ENCODE data around the gene MRPS6.

Gene MRPS6

DNA sequence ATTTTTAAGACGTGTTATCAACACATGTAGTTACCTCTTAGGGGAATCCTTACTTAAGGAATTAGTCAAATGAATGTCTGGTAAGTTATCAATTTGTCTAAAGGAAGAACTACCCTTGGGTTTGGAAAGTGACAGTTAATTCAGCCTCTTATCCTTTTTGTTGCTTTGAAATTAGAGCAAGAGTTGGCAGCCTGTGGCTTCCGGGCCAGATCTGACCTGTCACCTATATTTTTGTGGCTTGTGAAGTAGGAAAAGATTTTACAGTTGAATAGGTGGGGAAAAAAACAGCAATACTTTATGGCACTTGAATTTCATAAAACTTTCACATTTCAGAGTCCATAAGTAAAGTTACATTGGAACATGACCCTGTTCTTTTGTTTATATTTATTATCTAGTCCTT is 5.5 kb downstream of the MRPS6 start:
- Histone ChIP-seq H3K4me3 (replicated peaks; ENCODE audit: insufficient read depth, low read length) (no peak overlapping the region), H3K27ac (replicated peaks) (no peak overlapping the region), H3K27me3 (ENCODE audit: insufficient read depth, poor library complexity, severe bottlenecking) (no peaks in the 10 kb centered on the region)
- DNase-seq (ENCODE audit: low read depth in 1 of 2, low spot score in 1 of 2) = no peak
- TF ChIP-seq, protein P1, sequence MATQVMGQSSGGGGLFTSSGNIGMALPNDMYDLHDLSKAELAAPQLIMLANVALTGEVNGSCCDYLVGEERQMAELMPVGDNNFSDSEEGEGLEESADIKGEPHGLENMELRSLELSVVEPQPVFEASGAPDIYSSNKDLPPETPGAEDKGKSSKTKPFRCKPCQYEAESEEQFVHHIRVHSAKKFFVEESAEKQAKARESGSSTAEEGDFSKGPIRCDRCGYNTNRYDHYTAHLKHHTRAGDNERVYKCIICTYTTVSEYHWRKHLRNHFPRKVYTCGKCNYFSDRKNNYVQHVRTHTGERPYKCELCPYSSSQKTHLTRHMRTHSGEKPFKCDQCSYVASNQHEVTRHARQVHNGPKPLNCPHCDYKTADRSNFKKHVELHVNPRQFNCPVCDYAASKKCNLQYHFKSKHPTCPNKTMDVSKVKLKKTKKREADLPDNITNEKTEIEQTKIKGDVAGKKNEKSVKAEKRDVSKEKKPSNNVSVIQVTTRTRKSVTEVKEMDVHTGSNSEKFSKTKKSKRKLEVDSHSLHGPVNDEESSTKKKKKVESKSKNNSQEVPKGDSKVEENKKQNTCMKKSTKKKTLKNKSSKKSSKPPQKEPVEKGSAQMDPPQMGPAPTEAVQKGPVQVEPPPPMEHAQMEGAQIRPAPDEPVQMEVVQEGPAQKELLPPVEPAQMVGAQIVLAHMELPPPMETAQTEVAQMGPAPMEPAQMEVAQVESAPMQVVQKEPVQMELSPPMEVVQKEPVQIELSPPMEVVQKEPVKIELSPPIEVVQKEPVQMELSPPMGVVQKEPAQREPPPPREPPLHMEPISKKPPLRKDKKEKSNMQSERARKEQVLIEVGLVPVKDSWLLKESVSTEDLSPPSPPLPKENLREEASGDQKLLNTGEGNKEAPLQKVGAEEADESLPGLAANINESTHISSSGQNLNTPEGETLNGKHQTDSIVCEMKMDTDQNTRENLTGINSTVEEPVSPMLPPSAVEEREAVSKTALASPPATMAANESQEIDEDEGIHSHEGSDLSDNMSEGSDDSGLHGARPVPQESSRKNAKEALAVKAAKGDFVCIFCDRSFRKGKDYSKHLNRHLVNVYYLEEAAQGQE (IDR thresholded peaks at IDR 0.05; ENCODE audit: insufficient replicate concordance, low read depth) = no peak
- TF ChIP-seq, protein P2, sequence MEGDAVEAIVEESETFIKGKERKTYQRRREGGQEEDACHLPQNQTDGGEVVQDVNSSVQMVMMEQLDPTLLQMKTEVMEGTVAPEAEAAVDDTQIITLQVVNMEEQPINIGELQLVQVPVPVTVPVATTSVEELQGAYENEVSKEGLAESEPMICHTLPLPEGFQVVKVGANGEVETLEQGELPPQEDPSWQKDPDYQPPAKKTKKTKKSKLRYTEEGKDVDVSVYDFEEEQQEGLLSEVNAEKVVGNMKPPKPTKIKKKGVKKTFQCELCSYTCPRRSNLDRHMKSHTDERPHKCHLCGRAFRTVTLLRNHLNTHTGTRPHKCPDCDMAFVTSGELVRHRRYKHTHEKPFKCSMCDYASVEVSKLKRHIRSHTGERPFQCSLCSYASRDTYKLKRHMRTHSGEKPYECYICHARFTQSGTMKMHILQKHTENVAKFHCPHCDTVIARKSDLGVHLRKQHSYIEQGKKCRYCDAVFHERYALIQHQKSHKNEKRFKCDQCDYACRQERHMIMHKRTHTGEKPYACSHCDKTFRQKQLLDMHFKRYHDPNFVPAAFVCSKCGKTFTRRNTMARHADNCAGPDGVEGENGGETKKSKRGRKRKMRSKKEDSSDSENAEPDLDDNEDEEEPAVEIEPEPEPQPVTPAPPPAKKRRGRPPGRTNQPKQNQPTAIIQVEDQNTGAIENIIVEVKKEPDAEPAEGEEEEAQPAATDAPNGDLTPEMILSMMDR (IDR thresholded peaks at IDR 0.05; ENCODE audit: insufficient read depth, low read length) = no peak
- TF ChIP-seq GABPA (IDR thresholded peaks at IDR 0.05; ENCODE audit: low read depth) (no peak), SPI1 (IDR thresholded peaks at IDR 0.05; ENCODE audit: borderline replicate concordance, low read depth) (no peak), POLR2AphosphoS5 (IDR thresholded peaks at IDR 0.05; ENCODE audit: low read depth) (no peak)

DNA sequence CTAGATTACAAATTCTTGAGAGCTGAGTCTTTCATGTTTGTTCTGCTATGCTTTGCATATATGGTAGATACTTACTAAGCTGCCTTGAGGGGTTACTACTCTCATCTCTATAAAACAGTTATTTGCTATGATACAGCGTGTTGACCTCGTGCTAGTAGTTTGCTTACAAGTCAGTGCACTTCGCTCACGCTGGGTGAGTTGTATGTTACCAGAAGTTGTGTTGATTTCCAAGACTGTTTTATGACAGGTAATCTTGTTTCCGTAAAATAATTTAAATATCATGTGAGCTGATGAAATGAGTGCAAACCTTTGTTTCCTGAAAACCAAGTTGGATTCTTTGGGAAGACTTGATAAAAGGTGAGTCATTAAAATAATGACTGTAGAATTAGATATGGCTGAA is 7.3 kb downstream of the MRPS6 start:
- DNase-seq (ENCODE audit: low read depth in 1 of 2, low spot score in 1 of 2) = no peak
- no peak for TF ChIP-seq SPI1 (IDR thresholded peaks at IDR 0.05; ENCODE audit: borderline replicate concordance, low read depth)
- TF ChIP-seq, protein P2 (IDR thresholded peaks at IDR 0.05; ENCODE audit: insufficient read depth, low read length) = no peak
- TF ChIP-seq, protein P1 (IDR thresholded peaks at IDR 0.05; ENCODE audit: insufficient replicate concordance, low read depth) = no peak
- TF ChIP-seq GABPA (IDR thresholded peaks at IDR 0.05; ENCODE audit: low read depth) = no peak
- TF ChIP-seq POLR2AphosphoS5 (IDR thresholded peaks at IDR 0.05; ENCODE audit: low read depth) = no peak
- H3K4me3 ChIP-seq (replicated peaks; ENCODE audit: insufficient read depth, low read length) = no peak overlapping the region
- no peaks in the 10 kb centered on the region for H3K27me3 ChIP-seq (ENCODE audit: insufficient read depth, poor library complexity, severe bottlenecking)
- H3K27ac ChIP-seq (replicated peaks) = no peak overlapping the region

DNA sequence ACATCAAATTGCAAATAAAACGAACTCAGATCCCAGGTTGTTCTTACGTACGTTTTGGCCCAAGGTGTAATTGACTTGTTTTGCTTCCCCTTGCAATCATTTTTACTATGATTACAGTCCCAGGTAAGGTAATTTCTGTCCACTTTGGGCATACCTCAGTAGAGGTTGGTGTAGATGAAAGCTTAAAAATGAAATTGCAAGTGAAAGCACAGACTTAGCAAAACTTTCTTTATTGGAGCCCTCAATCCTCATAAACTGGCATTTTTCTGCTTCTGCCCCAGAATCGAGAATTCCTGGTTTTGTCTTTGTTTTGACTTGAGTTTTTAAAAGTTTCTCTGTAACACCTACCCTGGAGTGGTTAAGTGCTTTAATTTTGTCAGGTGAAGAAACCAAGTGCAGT is 9.4 kb downstream of the MRPS6 start:
- Histone ChIP-seq H3K27me3 (ENCODE audit: insufficient read depth, poor library complexity, severe bottlenecking) (no peaks in the 10 kb centered on the region), H3K4me3 (replicated peaks; ENCODE audit: insufficient read depth, low read length) (no peak overlapping the region), H3K27ac (replicated peaks) (no peak overlapping the region)
- no peak for DNase-seq (ENCODE audit: low read depth in 1 of 2, low spot score in 1 of 2)
- TF ChIP-seq, protein P2 (IDR thresholded peaks at IDR 0.05; ENCODE audit: insufficient read depth, low read length) = no peak
- TF ChIP-seq, protein P1 (IDR thresholded peaks at IDR 0.05; ENCODE audit: insufficient replicate concordance, low read depth) = no peak
- TF ChIP-seq GABPA (IDR thresholded peaks at IDR 0.05; ENCODE audit: low read depth) = no peak
